ENCODE measurements around the gene CHTF18.
"Not testable (repeated sequence)": the region's sequence is repeated elsewhere in the genome, so short reads cannot be mapped to it uniquely, and the experiment has no call there.

The CHTF18 gene

GRCh38 chr16:788399-789126, at the start of gene CHTF18:
CHTF18 (plus strand) TSS chr16:788620; CDS start chr16:788685, 65 bp downstream.
- peak; percentile 93 for DNase-seq

DNA sequence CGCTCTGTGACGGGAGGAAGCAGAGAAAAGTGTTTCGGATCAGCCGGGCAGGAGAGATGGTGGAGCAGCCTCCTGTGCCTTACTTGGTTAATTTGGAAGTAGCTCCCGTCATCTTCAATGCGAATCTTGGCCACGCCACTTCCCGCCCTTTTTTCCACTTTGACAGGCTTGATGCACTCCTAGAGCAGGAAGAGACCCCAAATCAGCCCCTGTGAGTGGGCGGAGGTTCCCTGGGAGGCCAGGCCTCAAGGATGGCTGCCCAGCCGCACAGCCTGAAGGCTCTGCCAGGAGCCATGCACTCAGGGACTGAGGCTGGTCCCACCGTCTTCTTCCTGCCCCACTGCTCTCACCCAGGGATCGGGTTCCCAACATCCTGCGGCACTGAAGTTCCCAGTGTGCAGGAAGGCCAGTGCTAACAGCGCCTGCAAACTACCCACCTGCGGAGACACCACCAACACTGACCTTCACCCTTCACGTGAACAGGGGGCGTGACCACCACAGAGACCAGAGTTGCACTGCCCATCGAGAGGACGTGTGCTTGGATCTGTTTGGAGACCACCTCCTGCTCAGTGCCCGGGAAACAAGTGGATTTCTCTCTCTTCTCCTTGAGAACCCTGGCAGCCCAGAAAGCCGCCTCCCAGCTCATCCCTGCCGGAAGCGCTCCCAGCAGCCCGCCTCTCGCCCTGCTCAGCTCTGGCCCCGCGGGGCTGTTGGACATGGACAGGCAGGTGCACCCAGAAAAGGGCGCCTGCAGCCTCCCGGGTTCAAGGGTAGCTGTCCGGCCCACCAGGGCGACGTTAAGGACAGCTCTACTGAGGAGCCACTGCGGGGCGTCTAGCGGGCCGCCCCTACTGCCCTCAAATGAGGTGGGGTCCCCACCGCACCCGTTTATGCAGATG, 48.6 kb upstream of the CHTF18 start:
- no peak for DNase-seq

- no peak for DNase-seq
These were observed 48.0 kb upstream of the CHTF18 start for GRCh38 chr16:740459-740763.

DNA sequence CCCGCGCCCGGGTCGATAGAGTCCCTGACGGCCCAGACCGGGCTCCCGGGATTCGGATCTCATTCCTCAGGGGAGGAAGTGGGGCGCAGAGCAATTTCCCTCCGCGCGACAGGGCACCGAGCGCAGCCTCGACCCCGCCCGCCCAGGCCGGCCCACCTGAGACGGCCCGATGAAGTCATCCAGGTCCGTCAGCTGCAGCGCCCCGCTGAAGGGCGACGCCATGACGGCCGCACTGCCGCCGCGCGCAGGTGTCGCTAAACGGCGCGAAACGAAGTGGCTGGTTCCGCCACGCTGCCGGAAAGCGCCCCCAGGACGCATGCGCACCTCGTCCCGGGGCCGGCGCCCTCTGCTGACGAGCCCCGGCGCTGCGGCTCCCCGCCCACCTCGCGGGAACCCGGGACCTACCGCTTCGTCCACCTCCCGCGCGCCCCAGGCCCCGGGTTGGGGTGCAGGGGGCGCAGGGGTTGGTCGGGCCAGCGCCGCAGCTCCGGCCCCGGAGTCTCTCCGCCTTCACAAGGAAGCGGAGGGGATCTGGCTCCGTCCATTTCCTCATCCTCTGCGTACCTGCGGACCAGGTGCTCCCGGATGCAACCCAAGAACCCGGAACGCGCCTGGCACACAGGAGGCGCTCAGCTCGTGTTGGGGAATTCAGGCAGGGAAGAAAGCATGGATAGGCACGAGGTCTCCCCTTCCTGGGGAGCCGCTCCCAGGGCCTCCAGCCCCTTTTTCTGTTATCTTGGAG, 47.5 kb upstream of the CHTF18 start, which contains the start of gene CIAO3:
CIAO3 (minus strand) TSS at position 234 of the 742 bp plus-strand sequence; CDS start at position 222, 12 bp downstream.
- DNase-seq: peak; percentile 88

DNA sequence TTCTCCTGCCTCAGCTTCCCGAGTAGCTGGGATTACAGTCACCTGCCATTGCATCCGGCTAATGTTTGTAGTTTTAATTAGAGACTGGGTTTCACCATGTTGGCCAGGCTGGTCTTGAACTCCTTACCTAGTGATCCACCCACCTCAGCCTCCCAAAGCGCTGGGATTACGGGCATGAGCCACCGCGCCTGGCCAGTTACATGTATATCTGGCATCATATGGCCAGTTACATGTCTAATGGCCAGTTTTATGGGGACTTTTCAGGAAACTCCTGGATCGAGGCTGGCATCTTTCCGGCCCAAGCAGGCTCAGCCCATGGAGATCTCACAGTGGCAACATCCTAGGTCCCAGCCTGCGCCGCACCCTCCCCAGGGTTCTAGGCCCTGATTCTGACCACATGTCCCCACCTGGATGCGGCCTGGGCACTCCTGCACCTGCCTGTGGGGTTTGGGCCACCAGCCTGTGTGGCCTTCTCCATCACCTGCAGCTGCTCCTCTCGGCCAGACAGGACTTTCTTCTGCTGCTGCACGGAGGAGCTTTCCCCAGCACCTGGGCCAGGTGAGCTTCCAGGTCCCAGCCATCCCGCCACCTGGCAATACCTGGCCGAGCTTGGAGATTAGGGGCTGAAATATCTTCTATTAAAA, 46.3 kb upstream of the CHTF18 start:
- no peak for DNase-seq

DNA sequence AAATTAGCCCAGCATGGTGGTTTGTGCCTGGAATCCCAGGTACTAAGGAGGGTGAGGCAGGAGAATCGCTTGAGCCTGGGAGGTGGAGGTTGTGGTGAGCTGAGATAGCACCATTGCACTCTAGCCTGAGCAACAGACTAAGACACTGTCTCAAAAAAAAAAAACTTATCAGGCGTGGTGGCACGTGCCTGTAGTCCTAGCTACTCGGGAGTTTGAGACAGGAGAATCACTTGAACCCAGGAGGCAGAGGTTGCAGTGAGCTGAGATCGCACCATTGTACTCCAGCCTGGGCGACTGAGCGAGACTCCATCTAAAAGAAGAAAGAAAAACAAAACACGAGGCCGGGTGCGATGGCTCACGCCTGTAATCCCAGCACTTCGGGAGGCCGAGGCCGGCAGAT, 45.5 kb upstream of the CHTF18 start:
- not testable (repeated sequence) for DNase-seq

GRCh38 chr16:743794-744500, 44.5 kb upstream of the CHTF18 start:
- DNase-seq: no peak

- DNase-seq: no peak
These were observed 42.7 kb upstream of the CHTF18 start for GRCh38 chr16:745739-746138.

DNA sequence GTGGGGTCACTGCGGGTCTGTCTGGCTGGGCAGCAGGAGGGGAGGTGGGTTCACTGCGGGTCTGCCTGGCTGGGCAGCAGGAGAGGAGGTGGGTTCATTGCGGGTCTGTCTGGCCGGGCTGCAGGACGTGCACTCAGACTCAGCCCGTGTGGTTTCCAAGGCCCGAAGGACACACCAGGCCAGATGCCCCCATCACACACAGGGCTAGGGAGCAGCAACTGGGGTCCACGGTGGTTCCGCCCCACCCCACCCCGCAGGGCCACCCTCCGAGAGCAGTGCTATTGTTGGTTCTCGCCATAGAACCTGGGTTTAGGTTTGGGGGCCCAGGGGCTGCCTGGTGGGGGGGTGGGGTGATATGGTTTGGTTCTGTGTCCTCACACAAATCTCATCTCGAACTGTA, 41.8 kb upstream of the CHTF18 start:
- no peak for DNase-seq

- DNase-seq: no peak
These were observed 40.3 kb upstream of the CHTF18 start for GRCh38 chr16:747978-748746.

DNA sequence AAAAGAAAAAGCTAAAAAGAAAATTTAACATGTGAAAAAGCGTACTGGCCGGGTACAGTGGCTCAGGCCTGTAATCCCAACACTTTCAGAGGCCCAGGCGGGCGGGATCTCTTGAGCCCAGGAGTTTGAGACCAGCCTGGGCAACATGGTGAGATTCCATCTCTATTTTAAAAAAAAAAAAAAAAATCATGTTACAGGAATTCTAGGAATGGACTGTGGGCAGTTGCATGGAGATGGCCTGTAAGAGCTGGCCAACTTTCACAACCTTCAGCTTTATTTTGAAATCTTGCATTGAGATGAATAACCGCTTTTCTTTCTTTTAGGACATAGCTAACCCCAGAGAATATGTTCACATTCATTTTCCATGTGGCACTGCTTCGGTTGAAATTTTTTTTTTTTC, 39.4 kb upstream of the CHTF18 start:
- DNase-seq: no peak

GRCh38 chr16:750485-750884, 37.9 kb upstream of the CHTF18 start:
- no peak for DNase-seq

GRCh38 chr16:751152-752006, 37.0 kb upstream of the CHTF18 start:
- no peak for DNase-seq

DNA sequence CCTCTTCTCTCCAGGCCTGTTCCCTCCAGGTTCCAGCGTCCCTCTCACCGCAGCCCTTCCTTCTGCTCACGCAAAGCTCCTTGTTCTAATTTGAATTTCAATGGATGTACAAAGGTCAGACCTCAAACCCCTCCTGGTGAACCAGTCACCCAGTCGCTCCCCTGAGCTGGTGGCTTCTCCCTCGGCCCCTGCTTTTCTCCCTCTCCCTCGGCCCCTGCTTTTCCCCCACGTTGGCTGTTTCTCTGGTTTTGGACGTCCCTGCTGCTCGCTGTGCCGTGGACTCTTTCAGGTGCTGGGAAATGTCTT, 36.5 kb upstream of the CHTF18 start:
- DNase-seq: no peak

DNA sequence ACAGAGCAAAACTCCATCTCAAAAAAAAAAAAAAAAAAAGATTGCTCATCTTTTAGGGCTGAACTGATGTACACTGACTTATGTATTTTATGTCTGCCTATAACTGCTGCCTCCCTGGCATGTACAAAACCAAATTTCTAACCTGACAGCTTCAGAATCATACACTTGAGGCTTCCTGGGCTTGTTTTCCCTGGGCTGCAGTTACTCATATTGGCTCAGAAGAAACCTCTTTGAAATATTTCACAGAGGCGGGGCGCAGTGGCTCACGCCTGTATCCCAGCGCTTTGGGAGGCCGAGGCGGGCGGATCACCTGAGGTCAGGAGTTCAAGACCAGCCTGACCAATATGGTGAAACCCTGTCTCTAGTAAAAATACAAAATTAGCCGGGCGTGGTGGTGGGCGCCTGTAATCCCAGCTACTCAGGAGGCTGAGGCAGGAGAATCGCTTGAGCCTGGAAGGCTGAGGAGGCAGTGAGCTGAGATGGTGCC, 34.3 kb upstream of the CHTF18 start:
- not testable (repeated sequence) for DNase-seq

DNA sequence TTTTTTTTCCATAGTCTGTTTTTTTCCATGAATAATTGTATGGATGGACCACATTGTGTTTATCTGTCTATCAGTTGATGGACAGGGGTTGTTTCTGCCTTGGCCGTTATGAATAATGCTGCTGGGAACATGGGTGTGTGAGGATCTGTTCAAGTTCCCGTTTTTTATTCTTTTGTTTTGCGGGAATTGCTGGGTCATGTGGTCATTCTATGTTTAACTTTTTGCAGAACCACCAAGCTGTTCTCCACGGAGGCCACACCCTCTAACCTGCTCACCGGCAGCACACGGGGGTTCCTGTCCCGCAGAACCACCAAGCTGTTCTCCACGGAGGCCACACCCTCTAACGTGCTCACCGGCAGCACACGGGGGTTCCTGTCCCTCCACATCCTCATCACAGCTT, 33.8 kb upstream of the CHTF18 start:
- no peak for DNase-seq

DNA sequence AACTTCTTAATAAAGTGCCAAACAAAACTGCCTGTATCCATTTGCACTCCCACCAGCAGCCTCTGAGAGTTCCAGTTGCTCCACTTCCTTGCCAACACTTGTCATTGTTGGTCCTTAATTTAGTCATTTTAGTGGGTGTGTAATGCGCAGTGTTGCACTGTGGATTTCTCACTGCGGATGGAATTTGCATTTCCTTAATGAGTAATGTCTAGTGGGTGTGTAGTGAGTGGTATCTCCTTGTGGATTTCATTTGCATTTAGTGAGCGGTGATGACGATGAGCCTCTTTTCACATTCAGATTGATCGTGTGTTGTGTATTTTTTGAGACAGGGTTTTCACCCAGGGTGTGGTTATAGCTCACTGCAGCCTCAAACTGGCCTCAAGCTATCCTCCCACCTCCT, 32.0 kb upstream of the CHTF18 start:
- no peak for DNase-seq

- no peak for DNase-seq
These were observed 29.1 kb upstream of the CHTF18 start for GRCh38 chr16:759110-759910.

- no peak for DNase-seq
These were observed 28.4 kb upstream of the CHTF18 start for GRCh38 chr16:760065-760464.
